Measurements from ENCODE around the gene TAS2R10. TPM values are rescaled to one million over a fixed set of nuclear protein-coding genes. Genes with fewer than 3 reads are reported as not detected.

The TAS2R10 gene, protein sequence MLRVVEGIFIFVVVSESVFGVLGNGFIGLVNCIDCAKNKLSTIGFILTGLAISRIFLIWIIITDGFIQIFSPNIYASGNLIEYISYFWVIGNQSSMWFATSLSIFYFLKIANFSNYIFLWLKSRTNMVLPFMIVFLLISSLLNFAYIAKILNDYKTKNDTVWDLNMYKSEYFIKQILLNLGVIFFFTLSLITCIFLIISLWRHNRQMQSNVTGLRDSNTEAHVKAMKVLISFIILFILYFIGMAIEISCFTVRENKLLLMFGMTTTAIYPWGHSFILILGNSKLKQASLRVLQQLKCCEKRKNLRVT
- total RNA-seq (2022) (0.91 and 2.1 TPM in 2 replicates), Bru-seq, nascent RNA (percentile 79 among the genes with signal in this experiment), BruChase-seq, experiment 1, labeled RNA remaining after a 6-hour chase (percentile 87 among the genes with signal in this experiment), BruChase-seq, experiment 2, labeled RNA remaining after a 2-hour chase (percentile 94 among the genes with signal in this experiment)
- long read RNA-seq = 0 reads

DNA sequence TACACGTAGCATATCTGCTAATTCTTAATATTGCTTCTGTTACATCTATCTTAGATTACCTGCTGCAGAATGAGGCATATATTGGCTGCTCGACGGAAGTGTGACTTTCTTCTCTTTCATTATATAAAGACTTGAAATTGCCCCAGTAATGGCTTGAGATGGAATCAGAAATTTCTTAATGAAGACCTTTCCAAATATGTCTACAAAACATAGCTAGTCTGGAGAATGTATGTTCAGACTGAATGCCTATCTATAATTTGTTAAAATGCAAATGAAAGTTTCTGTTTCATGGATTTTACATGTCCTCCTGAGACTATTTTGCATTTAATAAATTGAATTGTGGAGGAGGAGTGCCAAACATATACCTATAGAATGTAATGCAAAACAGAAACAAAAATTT is at the start of gene TAS2R10:
TAS2R10 (minus strand) TSS at position 101 of the 400 bp plus-strand sequence; CDS start at position 12, 89 bp downstream.
- Mint-ChIP-seq H3K27ac (ENCODE audit: low read depth, unreplicated experiment) (no peak within 1 kb of the TSS), H3K4me3 (ENCODE audit: unreplicated experiment) (no peak within 1 kb of the TSS), H3K9me3 (ENCODE audit: unreplicated experiment) (no peaks in the 10 kb centered on the region), H3K27me3 (ENCODE audit: insufficient read depth, unreplicated experiment) (no peaks in the 10 kb centered on the region), H3K4me1 (ENCODE audit: insufficient read depth, unreplicated experiment) (no peaks in the 10 kb centered on the region), H3K36me3 (ENCODE audit: insufficient read depth, unreplicated experiment) (no peaks in the 10 kb centered on the region)
- intact Hi-C loops (cut with micrococcal nuclease) = no loop called here
- TF ChIP-seq, protein P1, sequence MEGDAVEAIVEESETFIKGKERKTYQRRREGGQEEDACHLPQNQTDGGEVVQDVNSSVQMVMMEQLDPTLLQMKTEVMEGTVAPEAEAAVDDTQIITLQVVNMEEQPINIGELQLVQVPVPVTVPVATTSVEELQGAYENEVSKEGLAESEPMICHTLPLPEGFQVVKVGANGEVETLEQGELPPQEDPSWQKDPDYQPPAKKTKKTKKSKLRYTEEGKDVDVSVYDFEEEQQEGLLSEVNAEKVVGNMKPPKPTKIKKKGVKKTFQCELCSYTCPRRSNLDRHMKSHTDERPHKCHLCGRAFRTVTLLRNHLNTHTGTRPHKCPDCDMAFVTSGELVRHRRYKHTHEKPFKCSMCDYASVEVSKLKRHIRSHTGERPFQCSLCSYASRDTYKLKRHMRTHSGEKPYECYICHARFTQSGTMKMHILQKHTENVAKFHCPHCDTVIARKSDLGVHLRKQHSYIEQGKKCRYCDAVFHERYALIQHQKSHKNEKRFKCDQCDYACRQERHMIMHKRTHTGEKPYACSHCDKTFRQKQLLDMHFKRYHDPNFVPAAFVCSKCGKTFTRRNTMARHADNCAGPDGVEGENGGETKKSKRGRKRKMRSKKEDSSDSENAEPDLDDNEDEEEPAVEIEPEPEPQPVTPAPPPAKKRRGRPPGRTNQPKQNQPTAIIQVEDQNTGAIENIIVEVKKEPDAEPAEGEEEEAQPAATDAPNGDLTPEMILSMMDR (IDR thresholded peaks at IDR 0.05; ENCODE audit: unreplicated experiment) = no peak
- CTCF ChIA-PET = interaction anchor here (0.8 kb wide), 1 partner anchor 374 kb away, joined by 4 read pairs; no protein-coding TSS in a partner anchor
- BruUV-seq (replicated peaks) = no TSS peak
- POLR2A ChIA-PET = no interaction called here
- DNase-seq (ENCODE audit: unreplicated experiment) = no peak

DNA sequence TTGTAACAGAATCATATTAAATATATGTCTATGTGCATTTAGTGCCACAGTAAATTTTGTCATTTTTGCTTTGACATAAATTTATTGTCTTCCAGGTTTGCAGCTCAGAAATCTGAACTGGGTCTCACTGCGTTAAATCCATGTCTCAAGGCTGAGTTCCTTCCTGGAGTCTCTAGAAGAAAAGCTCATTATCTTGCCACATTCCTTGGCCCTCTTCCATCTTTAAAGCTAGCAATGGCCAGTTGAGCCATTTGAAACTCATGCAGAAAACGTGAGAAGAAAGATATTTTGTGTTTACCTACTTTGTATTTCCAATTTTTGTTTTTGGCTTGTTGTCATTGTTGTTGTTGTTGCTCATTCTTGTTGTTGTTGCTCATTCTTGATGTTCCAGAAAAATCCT is 47.2 kb upstream of the TAS2R10 start:
- H3K4me3 Mint-ChIP-seq (ENCODE audit: unreplicated experiment) = no peak overlapping the region
- DNase-seq (ENCODE audit: unreplicated experiment) = no peak
- no peak overlapping the region for H3K27ac Mint-ChIP-seq (ENCODE audit: low read depth, unreplicated experiment)
- H3K36me3 Mint-ChIP-seq (ENCODE audit: insufficient read depth, unreplicated experiment) = peaks cover 7% of the 10 kb centered on the region
- BruUV-seq (replicated peaks) = no TSS peak
- H3K4me1 Mint-ChIP-seq (ENCODE audit: insufficient read depth, unreplicated experiment) = no peaks in the 10 kb centered on the region
- H3K9me3 Mint-ChIP-seq (ENCODE audit: unreplicated experiment) = no peaks in the 10 kb centered on the region
- no peaks in the 10 kb centered on the region for H3K27me3 Mint-ChIP-seq (ENCODE audit: insufficient read depth, unreplicated experiment)
- intact Hi-C loops (cut with micrococcal nuclease) = no loop called here
- TF ChIP-seq, protein P1 (IDR thresholded peaks at IDR 0.05; ENCODE audit: unreplicated experiment) = no peak
- ChIA-PET POLR2A (no interaction called here), CTCF (no interaction called here)

DNA sequence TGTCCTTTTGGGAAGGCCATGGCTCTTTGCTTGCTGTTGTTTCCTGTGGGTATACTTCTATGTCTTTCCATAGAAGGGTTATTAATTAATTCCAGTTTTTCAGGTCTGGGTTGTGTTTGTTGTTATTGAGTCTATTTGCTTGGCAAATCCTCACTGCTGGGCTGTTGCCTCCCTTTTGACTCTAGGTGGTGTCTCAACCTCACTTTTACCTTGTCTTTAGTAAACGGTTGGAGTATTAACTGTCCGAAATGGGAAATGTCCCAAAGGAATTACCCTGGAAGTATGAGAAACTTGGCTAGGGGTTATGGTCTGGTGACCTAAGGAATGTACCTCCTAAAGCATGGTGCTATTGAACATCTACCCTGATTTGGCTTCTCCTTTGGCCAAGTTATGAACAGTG is 41.2 kb upstream of the TAS2R10 start:
- H3K9me3 Mint-ChIP-seq (ENCODE audit: unreplicated experiment) = peaks cover 2% of the 10 kb centered on the region
- DNase-seq (ENCODE audit: unreplicated experiment) = no peak
- ChIA-PET CTCF (interaction anchor here (0.6 kb wide), 1 partner anchor 75 kb away, joined by 3 read pairs; no protein-coding TSS in a partner anchor), POLR2A (interaction anchor here (0.7 kb wide), 1 partner anchor 1847 kb away, joined by 3 read pairs; no protein-coding TSS in a partner anchor)
- no peak overlapping the region for H3K4me3 Mint-ChIP-seq (ENCODE audit: unreplicated experiment)
- no peaks in the 10 kb centered on the region for H3K4me1 Mint-ChIP-seq (ENCODE audit: insufficient read depth, unreplicated experiment)
- TF ChIP-seq, protein P1 (IDR thresholded peaks at IDR 0.05; ENCODE audit: unreplicated experiment) = no peak
- no peaks in the 10 kb centered on the region for H3K27me3 Mint-ChIP-seq (ENCODE audit: insufficient read depth, unreplicated experiment)
- BruUV-seq (replicated peaks) = no TSS peak
- intact Hi-C loops (cut with micrococcal nuclease) = loop anchor here (2.0 kb wide), 1 partner anchor 331 kb away; no protein-coding TSS in a partner anchor
- no peak overlapping the region for H3K27ac Mint-ChIP-seq (ENCODE audit: low read depth, unreplicated experiment)
- no peaks in the 10 kb centered on the region for H3K36me3 Mint-ChIP-seq (ENCODE audit: insufficient read depth, unreplicated experiment)

DNA sequence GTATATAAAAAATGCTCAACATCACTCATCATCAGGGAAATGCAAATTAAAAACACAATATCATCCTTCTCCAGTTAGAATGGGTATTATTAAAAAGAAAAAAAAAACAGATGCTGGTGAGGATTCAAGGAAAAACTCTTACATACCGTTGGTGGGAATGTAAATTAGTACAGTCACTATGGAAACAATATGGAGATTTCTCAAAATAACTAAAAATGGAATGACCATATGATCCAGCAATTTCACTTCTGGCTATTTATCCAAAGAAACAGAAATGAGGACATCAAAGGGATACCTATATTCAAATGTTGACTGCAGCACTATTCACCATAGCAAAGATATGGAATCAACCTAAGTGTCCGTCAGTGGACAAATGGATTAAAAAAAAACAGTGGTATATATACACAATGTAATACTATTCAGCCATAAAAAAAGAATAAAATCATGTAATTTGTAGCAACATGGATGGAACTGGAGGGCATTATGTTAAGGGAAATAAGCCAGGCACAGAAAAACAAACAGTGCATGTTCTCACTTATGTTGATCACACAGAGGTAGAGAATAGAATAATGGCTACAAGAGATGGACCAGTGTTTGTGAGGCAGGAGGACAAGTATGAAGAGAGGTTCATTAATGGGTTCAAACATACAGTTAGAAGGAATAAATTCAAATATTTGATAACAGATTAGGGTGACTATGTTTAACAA is 37.5 kb upstream of the TAS2R10 start:
- Mint-ChIP-seq H3K27me3 (ENCODE audit: insufficient read depth, unreplicated experiment) (no peaks in the 10 kb centered on the region), H3K4me3 (ENCODE audit: unreplicated experiment) (no peak overlapping the region), H3K27ac (ENCODE audit: low read depth, unreplicated experiment) (no peak overlapping the region), H3K9me3 (ENCODE audit: unreplicated experiment) (peaks cover 8% of the 10 kb centered on the region), H3K4me1 (ENCODE audit: insufficient read depth, unreplicated experiment) (no peaks in the 10 kb centered on the region), H3K36me3 (ENCODE audit: insufficient read depth, unreplicated experiment) (no peaks in the 10 kb centered on the region)
- no peak for DNase-seq (ENCODE audit: unreplicated experiment)
- intact Hi-C loops (cut with micrococcal nuclease) = no loop called here
- BruUV-seq (replicated peaks) = no TSS peak
- ChIA-PET POLR2A (no interaction called here), CTCF (no interaction called here)
- TF ChIP-seq, protein P1 (IDR thresholded peaks at IDR 0.05; ENCODE audit: unreplicated experiment) = no peak
